GM12891 (cell line): Measurements from ENCODE around the gene PRM3.

Source experiments
- PAX5 ChIP-seq: IDR thresholded peaks from 2 replicates; pipeline ENCODE4 v1.6.1; 2011; ENCODE audit warnings: low read length, moderate library complexity, mild to moderate bottlenecking; ENCODE audit not compliant: insufficient read depth, severe bottlenecking
- POLR2A ChIP-seq: IDR thresholded peaks from 2 replicates; pipeline ENCODE4 v1.6.1; 2011; ENCODE audit warnings: low read depth, low read length, control low read depth
- POLR2AphosphoS5 ChIP-seq: IDR thresholded peaks from 2 replicates; pipeline ENCODE4 v1.6.1; 2011; ENCODE audit warnings: low read depth, low read length, control low read depth
- POU2F2 ChIP-seq: IDR thresholded peaks from 2 replicates; pipeline ENCODE4 v1.6.1; 2011; ENCODE audit warnings: low read depth, mild to moderate bottlenecking, control low read depth, low read length, moderate library complexity
- SPI1 ChIP-seq: IDR thresholded peaks from 2 replicates; pipeline ENCODE4 v1.6.1; 2011; ENCODE audit warnings: low read depth, low read length, control low read depth
- TAF1 ChIP-seq: IDR thresholded peaks from 2 replicates; pipeline ENCODE4 v1.6.1; 2011; ENCODE audit warnings: low read depth, low read length, control low read depth

GRCh38 chr16:11300560-11300892 lies 27.1 kb upstream of the PRM3 start:
- no peak for TF ChIP-seq POLR2AphosphoS5
- TF ChIP-seq POLR2A = no peak
- no peak for TF ChIP-seq SPI1
- no peak for TF ChIP-seq PAX5
- TF ChIP-seq TAF1 = no peak
- no peak for TF ChIP-seq POU2F2
